Type B pancreatic cell (in vitro differentiated cells): ENCODE data around the gene INCENP. TPM values are rescaled to one million over a fixed set of nuclear protein-coding genes. Genes with fewer than 3 reads are reported as not detected.
"Not testable (repeated sequence)": the region's sequence is repeated elsewhere in the genome, so short reads cannot be mapped to it uniquely, and the experiment has no call there.

Experiments
- DNase-seq: peaks from one replicate; pipeline ENCODE4 v3.0.0; 2021; ENCODE audit warnings: mixed read lengths; ENCODE audit not compliant: unreplicated experiment; ENCODE audit errors: extremely low spot score
- H3K27ac Mint-ChIP-seq: 2 replicates; pipeline ENCODE4 v1.8.0; 2021; ENCODE audit warnings: mild to moderate bottlenecking, mixed read lengths
- H3K27me3 Mint-ChIP-seq: 2 replicates; pipeline ENCODE4 v1.8.0; 2021; ENCODE audit warnings: mixed read lengths
- H3K36me3 Mint-ChIP-seq: 2 replicates; pipeline ENCODE4 v1.8.0; 2021; ENCODE audit warnings: mixed read lengths
- H3K4me1 Mint-ChIP-seq: one replicate; pipeline ENCODE4 v1.8.0; 2021; ENCODE audit warnings: mixed read lengths; ENCODE audit not compliant: unreplicated experiment
- H3K4me3 Mint-ChIP-seq: 2 replicates; pipeline ENCODE4 v1.8.0; 2021; ENCODE audit warnings: mild to moderate bottlenecking, mixed read lengths
- H3K9me3 Mint-ChIP-seq: 2 replicates; pipeline ENCODE4 v1.8.0; 2021; ENCODE audit warnings: mixed read lengths
- CTCF ChIP-seq: fragments of 200-600 bp; sonication (generic); conservative IDR thresholded peaks from 2 replicates; pipeline ENCODE4 v1.5.0; 2021; ENCODE audit warnings: antibody characterized with exemption, mild to moderate bottlenecking
- total RNA-seq: library from RNA; stranded (reverse); gene quantifications from 2 replicates; pipeline ENCODE4 v1.2.1, GENCODE V29; 2021; ENCODE audit warnings: low replicate concordance

Gene INCENP
- total RNA-seq, 1 donor from 2014 or later = 96.7 TPM

DNA sequence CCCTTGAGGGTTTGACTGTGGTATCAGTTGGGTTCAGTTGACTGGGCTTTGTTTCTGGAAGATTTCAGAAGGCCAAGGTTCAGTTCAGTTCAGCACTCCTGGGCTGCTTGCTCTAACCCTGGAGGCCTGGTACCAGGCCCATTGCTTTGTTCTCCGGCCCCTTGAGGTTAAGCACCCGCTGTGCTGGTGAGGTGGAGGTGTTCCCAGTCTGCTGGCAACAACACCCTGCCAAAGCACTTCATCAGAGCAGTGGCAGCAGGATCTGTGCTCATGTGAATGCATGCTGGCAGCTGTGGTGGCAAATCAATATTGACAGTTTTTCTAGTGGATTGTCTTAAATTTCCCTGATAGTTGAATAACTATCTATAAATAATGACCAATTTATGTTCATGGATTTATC, 62.4 kb downstream of the INCENP start:
- Mint-ChIP-seq H3K9me3 (no peaks in the 10 kb centered on the region), H3K36me3 (peaks cover 4% of the 10 kb centered on the region), H3K27ac (no peak overlapping the region), H3K27me3 (peaks cover 31% of the 10 kb centered on the region), H3K4me1 (no peaks in the 10 kb centered on the region), H3K4me3 (no peak overlapping the region)
- DNase-seq = no peak
- no peak for TF ChIP-seq CTCF

DNA sequence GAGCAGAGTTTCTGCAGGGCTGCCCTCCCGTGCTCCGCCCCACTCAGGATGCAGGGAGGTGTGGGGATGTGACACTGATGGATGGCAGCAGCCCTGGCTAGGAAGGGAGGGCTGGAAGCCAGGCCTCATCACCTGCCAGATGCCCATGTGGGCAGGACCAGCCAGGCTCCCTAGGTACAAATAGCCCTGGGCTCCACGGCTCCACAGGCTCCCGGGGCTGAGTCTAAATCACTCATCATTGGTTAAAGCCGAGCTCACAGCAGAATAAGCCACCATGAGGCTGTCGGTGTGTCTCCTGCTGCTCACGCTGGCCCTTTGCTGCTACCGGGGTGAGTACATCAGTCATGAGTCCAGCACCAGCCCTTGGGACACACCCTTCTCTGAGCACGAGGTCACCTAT, 66.2 kb downstream of the INCENP start, which contains the start of gene SCGB1D1:
Gene SCGB1D1 (plus strand): TSS at position 206 of the 400 bp plus-strand sequence. CDS start 69 bp downstream, at position 275.
- no peaks in the 10 kb centered on the region for H3K9me3 Mint-ChIP-seq
- H3K36me3 Mint-ChIP-seq = peaks cover under 1% of the 10 kb centered on the region
- peaks cover 38% of the 10 kb centered on the region for H3K27me3 Mint-ChIP-seq
- no peak for DNase-seq
- TF ChIP-seq CTCF = no peak
- H3K4me3 Mint-ChIP-seq = no peak within 1 kb of the TSS
- no peaks in the 10 kb centered on the region for H3K4me1 Mint-ChIP-seq
- no peak within 1 kb of the TSS for H3K27ac Mint-ChIP-seq

- TF ChIP-seq CTCF = no peak
- Mint-ChIP-seq H3K4me3 (no peak overlapping the region), H3K9me3 (no peaks in the 10 kb centered on the region), H3K36me3 (no peaks in the 10 kb centered on the region), H3K4me1 (no peaks in the 10 kb centered on the region), H3K27ac (no peak overlapping the region), H3K27me3 (peaks cover 43% of the 10 kb centered on the region)
- no peak for DNase-seq
Measured at GRCh38 chr11:62193952-62194351, 70.1 kb downstream of the INCENP start.

GRCh38 chr11:62195010-62195409, 71.2 kb downstream of the INCENP start:
- not testable (repeated sequence) for H3K4me1 Mint-ChIP-seq, H3K4me3 Mint-ChIP-seq, DNase-seq, H3K27ac Mint-ChIP-seq, H3K36me3 Mint-ChIP-seq, H3K9me3 Mint-ChIP-seq
- H3K27me3 Mint-ChIP-seq = peaks cover 33% of the 10 kb centered on the region

- no peak overlapping the region for H3K27ac Mint-ChIP-seq
- no peak for DNase-seq
- no peaks in the 10 kb centered on the region for H3K4me1 Mint-ChIP-seq
- no peak overlapping the region for H3K4me3 Mint-ChIP-seq
- H3K9me3 Mint-ChIP-seq = no peaks in the 10 kb centered on the region
- TF ChIP-seq CTCF = no peak
- H3K27me3 Mint-ChIP-seq = peaks cover 27% of the 10 kb centered on the region
- H3K36me3 Mint-ChIP-seq = no peaks in the 10 kb centered on the region
Measured at GRCh38 chr11:62195945-62196344, 72.1 kb downstream of the INCENP start.

- H3K9me3 Mint-ChIP-seq, DNase-seq, H3K4me3 Mint-ChIP-seq, H3K4me1 Mint-ChIP-seq, H3K36me3 Mint-ChIP-seq, H3K27ac Mint-ChIP-seq: not testable (repeated sequence)
- H3K27me3 Mint-ChIP-seq = peaks cover 31% of the 10 kb centered on the region
Measured at GRCh38 chr11:62197400-62197799, 73.6 kb downstream of the INCENP start.

DNA sequence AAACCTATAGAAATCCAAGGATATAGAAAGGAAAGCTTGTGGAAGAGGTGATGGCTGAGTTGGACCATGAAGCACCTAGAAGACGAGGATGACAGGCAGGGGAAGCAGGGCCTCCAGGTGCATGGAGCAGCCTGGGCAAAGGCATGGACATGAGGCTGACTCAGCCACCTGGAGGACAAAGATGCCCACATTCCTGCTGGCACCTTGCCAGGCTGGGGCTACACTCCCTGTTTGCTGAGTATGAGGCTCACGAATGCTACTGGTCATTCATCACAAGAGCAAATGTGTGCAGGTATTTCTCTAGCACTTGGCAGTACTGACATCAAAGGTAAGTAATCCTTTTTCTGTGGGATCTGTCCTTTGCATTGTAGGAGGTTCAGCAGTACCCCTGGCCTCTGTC, 77.6 kb downstream of the INCENP start:
- H3K4me3 Mint-ChIP-seq = no peak overlapping the region
- H3K4me1 Mint-ChIP-seq = no peaks in the 10 kb centered on the region
- no peaks in the 10 kb centered on the region for H3K36me3 Mint-ChIP-seq
- no peak for DNase-seq
- H3K27ac Mint-ChIP-seq = no peak overlapping the region
- no peak for TF ChIP-seq CTCF
- no peaks in the 10 kb centered on the region for H3K9me3 Mint-ChIP-seq
- H3K27me3 Mint-ChIP-seq = peaks cover 15% of the 10 kb centered on the region
